Neural cell (in vitro differentiated cells): ENCODE results near the gene ESD.

ENCODE experiments used
- CTCF ChIP-seq: fragments of 450-650 bp; IDR thresholded peaks from 2 replicates; pipeline ENCODE4 v1.5.1; 2014; ENCODE audit warnings: antibody characterized with exemption, mild to moderate bottlenecking, moderate library complexity; ENCODE audit not compliant: poor library complexity, severe bottlenecking
- EP300 ChIP-seq: fragments of 450-650 bp; conservative IDR thresholded peaks from 2 replicates; pipeline ENCODE4 v1.6.1; 2014; ENCODE audit warnings: antibody characterized with exemption, mild to moderate bottlenecking, moderate library complexity; ENCODE audit not compliant: poor library complexity, severe bottlenecking
- EZH2 ChIP-seq: fragments of 200-600, 300-800 bp; shearing (Covaris generic), sonication (generic); IDR thresholded peaks from 2 replicates; pipeline ENCODE4 v1.6.1; 2014; ENCODE audit warnings: antibody characterized with exemption, low read length, borderline replicate concordance, mild to moderate bottlenecking; ENCODE audit not compliant: insufficient read depth, poor library complexity, severe bottlenecking
- MXI1 ChIP-seq: fragments of 450-650 bp; conservative IDR thresholded peaks from 2 replicates; pipeline ENCODE4 v1.6.1; 2014; ENCODE audit warnings: antibody characterized with exemption, mild to moderate bottlenecking; ENCODE audit not compliant: poor library complexity, severe bottlenecking
- POLR2AphosphoS5 ChIP-seq: IDR thresholded peaks from 2 replicates; pipeline ENCODE4 v1.6.1; 2012
- RAD21 ChIP-seq: fragments of 450-650 bp; conservative IDR thresholded peaks from 2 replicates; pipeline ENCODE4 v1.6.1; 2014; ENCODE audit warnings: antibody characterized with exemption, mild to moderate bottlenecking, moderate library complexity
- REST ChIP-seq: IDR thresholded peaks from 2 replicates; pipeline ENCODE4 v1.6.1; 2012; ENCODE audit warnings: borderline replicate concordance
- SMC3 ChIP-seq: fragments of 450-650 bp; conservative IDR thresholded peaks from 2 replicates; pipeline ENCODE4 v1.6.1; 2014; ENCODE audit warnings: antibody characterized with exemption, mild to moderate bottlenecking, moderate library complexity; ENCODE audit not compliant: poor library complexity
- TAF1 ChIP-seq: IDR thresholded peaks from 2 replicates; pipeline ENCODE4 v1.6.1; 2012; ENCODE audit warnings: low read depth

- TF ChIP-seq CTCF (no peak), MXI1 (no peak), REST (no peak), SMC3 (no peak), EZH2 (no peak), RAD21 (no peak), EP300 (no peak), POLR2AphosphoS5 (no peak), TAF1 (no peak)
Measured at GRCh38 chr13:46778095-46778494, 18.9 kb downstream of the ESD start.
